HT1080 (cell line): ENCODE measurements around the gene TOM1L2. TPM values are rescaled to one million over a fixed set of nuclear protein-coding genes. Genes with fewer than 3 reads are reported as not detected.

ENCODE experiments used
- DNase-seq: peaks from one replicate; pipeline ENCODE4 v3.0.0-alpha.2; 2015; ENCODE audit warnings: low read depth
- total RNA-seq: library from RNA; depleted of rRNA; stranded (reverse); fragments of >200 nt; shearing (Covaris generic); gene quantifications from 2 replicates; pipeline ENCODE4 v1.2.3, GENCODE V29; 2014

The TOM1L2 gene
- total RNA-seq, 1 experiment from 2014 or later, result 17.5 TPM

- DNase-seq, result no peak
Observed at GRCh38 chr17:17851103-17852002, 120.8 kb downstream of the TOM1L2 start.

GRCh38 chr17:17849845-17850373 is 122.3 kb downstream of the TOM1L2 start:
- peak; percentile 59 for DNase-seq

- no peak for DNase-seq
Observed at GRCh38 chr17:17849147-17849820, 122.9 kb downstream of the TOM1L2 start.

- no peak for DNase-seq
Observed at GRCh38 chr17:17848311-17849082, 123.7 kb downstream of the TOM1L2 start.

GRCh38 chr17:17847726-17848125 is 124.5 kb downstream of the TOM1L2 start:
- DNase-seq, result no peak

GRCh38 chr17:17847118-17847689 is 125.0 kb downstream of the TOM1L2 start:
- DNase-seq, result no peak

GRCh38 chr17:17846645-17847044 is 125.6 kb downstream of the TOM1L2 start:
- no peak for DNase-seq

GRCh38 chr17:17846003-17846402 is 126.2 kb downstream of the TOM1L2 start:
- DNase-seq, result no peak

GRCh38 chr17:17845046-17845775 is 127.0 kb downstream of the TOM1L2 start:
- DNase-seq, result no peak

- no peak for DNase-seq
Observed at GRCh38 chr17:17844500-17844899, 127.7 kb downstream of the TOM1L2 start.

- DNase-seq, result no peak
Observed at GRCh38 chr17:17844079-17844478, 128.1 kb downstream of the TOM1L2 start.

GRCh38 chr17:17843096-17843495 is 129.1 kb downstream of the TOM1L2 start:
- no peak for DNase-seq

GRCh38 chr17:17842111-17842876 is 129.9 kb downstream of the TOM1L2 start:
- no peak for DNase-seq

GRCh38 chr17:17841601-17842025 is 130.6 kb downstream of the TOM1L2 start:
- no peak for DNase-seq

- DNase-seq, result peak; percentile 39
Observed at GRCh38 chr17:17840751-17841591, 131.2 kb downstream of the TOM1L2 start.

GRCh38 chr17:17839791-17840707 is 132.2 kb downstream of the TOM1L2 start:
- peak; percentile 89 for DNase-seq
